Uterus (tissue), 4 donors: ENCODE results near the gene MATCAP1. TPM values are rescaled to one million over a fixed set of nuclear protein-coding genes. Genes with fewer than 3 reads are reported as not detected.
A peak's percentile ranks its signal among the peaks of the same experiment; 100 is the strongest.

ENCODE experiments used
- DNase-seq, 2 donors: peaks; one replicate each; pipeline ENCODE4 v3.0.0-alpha.2; 2019 to 2020
- H3K27ac ChIP-seq, 2 donors: fragments of 200-600 bp; sonication (generic); 1 replicate in 1 of 2; 2 replicates in 1 of 2; pipeline ENCODE4 v1.5.1; 2016 to 2018
- H3K27me3 ChIP-seq, 2 donors: fragments of 200-600 bp; sonication (generic); one replicate each; pipeline ENCODE4 v1.5.1; 2018 to 2019; ENCODE audit warnings: control low read depth in 1 of 2
- H3K36me3 ChIP-seq, 2 donors: fragments of 200-600 bp; sonication (generic); one replicate each; pipeline ENCODE4 v1.5.1; 2019; ENCODE audit warnings: control low read depth in 1 of 2
- H3K4me1 ChIP-seq, 2 donors: fragments of 200-600 bp; sonication (generic); one replicate each; pipeline ENCODE4 v1.5.1; 2018 to 2019; ENCODE audit warnings: control low read depth in 1 of 2
- H3K4me3 ChIP-seq, 2 donors: fragments of 200-600 bp; sonication (generic); 1 replicate in 1 of 2; 2 replicates in 1 of 2; pipeline ENCODE4 v1.5.1; 2018 to 2019; ENCODE audit warnings: mild to moderate bottlenecking in 1 of 2
- H3K9me3 ChIP-seq, 2 donors: fragments of 200-600 bp; sonication (generic); one replicate each; pipeline ENCODE4 v1.5.1; 2019; ENCODE audit warnings: control low read depth in 1 of 2
- POLR2A ChIP-seq, 2 donors: fragments of 450-650 bp; IDR thresholded peaks; one replicate each; pipeline ENCODE4 v1.6.1; 2016; ENCODE audit warnings: antibody characterized with exemption in 2 of 2, mild to moderate bottlenecking in 1 of 2, moderate library complexity in 1 of 2
- intact Hi-C: fragments of 100-400 bp; cut with DNase I; formaldehyde crosslinking; loops from one replicate; pipeline ENCODE4 v1.15.1; 2023; ENCODE audit warnings: low total_unique reads
- total RNA-seq, 4 donors: library from RNA; depleted of rRNA in 3 of 4; stranded (reverse); fragments of >200 nt in 3 of 4; gene quantifications; one replicate each; pipeline versions ENCODE4 v1.1.0 to v1.2.4, GENCODE V29; 2014 to 2023
- TF ChIP-seq, protein P1 (sequence below), 4 experiments: fragments of 200-600 bp in 2 of 4; fragments of 450-650 bp in 2 of 4; sonication (generic) in 2 of 4; IDR thresholded peaks; one replicate each; pipeline ENCODE4 v1.5.1; 2016 to 2019; ENCODE audit warnings: antibody characterized with exemption in 4 of 4, mild to moderate bottlenecking in 2 of 4, moderate library complexity in 1 of 4
- donor health status: DM: yes; HTN: yes; CAD: no.

MATCAP1 gene
- total RNA-seq, 4 donors from 2014 or later, result 10.9 to 35.4 (median 20.5) TPM

DNA sequence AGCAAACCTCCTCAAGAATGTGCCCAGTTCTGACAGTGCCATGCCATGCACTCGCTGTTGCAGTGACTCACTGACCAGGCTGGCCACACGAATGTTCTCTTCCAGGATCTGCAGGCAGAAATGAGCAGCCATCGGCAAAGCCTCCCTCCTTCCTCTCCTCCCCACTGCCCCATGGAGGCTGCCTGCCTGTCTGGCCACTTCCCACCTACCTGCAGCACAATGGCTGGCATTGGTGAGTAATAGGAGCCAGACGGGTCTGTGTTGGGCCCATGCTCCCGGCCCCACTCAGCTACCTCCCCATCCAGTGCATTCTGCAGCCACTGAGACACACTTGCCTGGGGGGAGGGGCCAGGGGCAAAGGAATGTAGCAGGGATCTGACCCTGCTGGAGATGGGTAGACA, 2.8 kb upstream of the MATCAP1 start:
- no peak for DNase-seq
- H3K27ac ChIP-seq, result no peak overlapping the region
- H3K4me1 ChIP-seq, result peaks cover 0 to 9% of the 10 kb centered on the region in 2 donors
- H3K4me3 ChIP-seq, result no peak overlapping the region
- intact Hi-C loops, result no loop called here
- TF ChIP-seq, protein P1, sequence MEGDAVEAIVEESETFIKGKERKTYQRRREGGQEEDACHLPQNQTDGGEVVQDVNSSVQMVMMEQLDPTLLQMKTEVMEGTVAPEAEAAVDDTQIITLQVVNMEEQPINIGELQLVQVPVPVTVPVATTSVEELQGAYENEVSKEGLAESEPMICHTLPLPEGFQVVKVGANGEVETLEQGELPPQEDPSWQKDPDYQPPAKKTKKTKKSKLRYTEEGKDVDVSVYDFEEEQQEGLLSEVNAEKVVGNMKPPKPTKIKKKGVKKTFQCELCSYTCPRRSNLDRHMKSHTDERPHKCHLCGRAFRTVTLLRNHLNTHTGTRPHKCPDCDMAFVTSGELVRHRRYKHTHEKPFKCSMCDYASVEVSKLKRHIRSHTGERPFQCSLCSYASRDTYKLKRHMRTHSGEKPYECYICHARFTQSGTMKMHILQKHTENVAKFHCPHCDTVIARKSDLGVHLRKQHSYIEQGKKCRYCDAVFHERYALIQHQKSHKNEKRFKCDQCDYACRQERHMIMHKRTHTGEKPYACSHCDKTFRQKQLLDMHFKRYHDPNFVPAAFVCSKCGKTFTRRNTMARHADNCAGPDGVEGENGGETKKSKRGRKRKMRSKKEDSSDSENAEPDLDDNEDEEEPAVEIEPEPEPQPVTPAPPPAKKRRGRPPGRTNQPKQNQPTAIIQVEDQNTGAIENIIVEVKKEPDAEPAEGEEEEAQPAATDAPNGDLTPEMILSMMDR (IDR thresholded peaks at IDR 0.05), result no peak
- no peak for TF ChIP-seq POLR2A (IDR thresholded peaks at IDR 0.05)
- no peaks in the 10 kb centered on the region for H3K9me3 ChIP-seq
- no peaks in the 10 kb centered on the region for H3K36me3 ChIP-seq
- H3K27me3 ChIP-seq, result no peaks in the 10 kb centered on the region

DNA sequence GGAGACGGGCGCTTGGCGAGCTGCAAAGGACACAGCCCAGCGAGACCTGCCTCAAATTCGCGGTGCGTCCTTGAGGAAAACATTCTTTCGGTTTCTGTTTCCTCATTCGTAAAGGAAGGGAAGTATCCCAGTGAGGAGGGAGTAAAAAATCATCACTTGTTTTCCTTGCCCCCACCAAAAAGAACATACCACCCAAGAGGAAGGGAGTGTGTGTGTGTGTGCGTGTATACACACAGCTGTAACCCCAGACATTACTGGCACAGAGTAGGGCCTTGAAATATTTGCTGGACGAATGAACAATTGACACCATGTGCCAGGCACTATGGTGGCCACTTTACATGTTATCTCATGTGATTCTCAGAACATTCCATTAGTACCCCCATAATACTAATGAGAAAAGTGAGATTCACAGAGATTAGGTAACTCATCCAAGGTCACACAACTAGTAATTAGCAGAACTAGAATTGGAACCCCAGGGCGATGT, 1.9 kb upstream of the MATCAP1 start:
- intact Hi-C loops, result no loop called here
- TF ChIP-seq POLR2A (IDR thresholded peaks at IDR 0.05), result no peak
- TF ChIP-seq, protein P1 (IDR thresholded peaks at IDR 0.05), result no peak
- no peaks in the 10 kb centered on the region for H3K9me3 ChIP-seq
- H3K27ac ChIP-seq, result no peak overlapping the region
- H3K4me1 ChIP-seq, result peaks cover 0 to 9% of the 10 kb centered on the region in 2 donors
- H3K27me3 ChIP-seq, result no peaks in the 10 kb centered on the region
- DNase-seq, result no peak
- peak overlapping the region in 1 of 2 donors; percentile 84 for H3K4me3 ChIP-seq
- no peaks in the 10 kb centered on the region for H3K36me3 ChIP-seq

DNA sequence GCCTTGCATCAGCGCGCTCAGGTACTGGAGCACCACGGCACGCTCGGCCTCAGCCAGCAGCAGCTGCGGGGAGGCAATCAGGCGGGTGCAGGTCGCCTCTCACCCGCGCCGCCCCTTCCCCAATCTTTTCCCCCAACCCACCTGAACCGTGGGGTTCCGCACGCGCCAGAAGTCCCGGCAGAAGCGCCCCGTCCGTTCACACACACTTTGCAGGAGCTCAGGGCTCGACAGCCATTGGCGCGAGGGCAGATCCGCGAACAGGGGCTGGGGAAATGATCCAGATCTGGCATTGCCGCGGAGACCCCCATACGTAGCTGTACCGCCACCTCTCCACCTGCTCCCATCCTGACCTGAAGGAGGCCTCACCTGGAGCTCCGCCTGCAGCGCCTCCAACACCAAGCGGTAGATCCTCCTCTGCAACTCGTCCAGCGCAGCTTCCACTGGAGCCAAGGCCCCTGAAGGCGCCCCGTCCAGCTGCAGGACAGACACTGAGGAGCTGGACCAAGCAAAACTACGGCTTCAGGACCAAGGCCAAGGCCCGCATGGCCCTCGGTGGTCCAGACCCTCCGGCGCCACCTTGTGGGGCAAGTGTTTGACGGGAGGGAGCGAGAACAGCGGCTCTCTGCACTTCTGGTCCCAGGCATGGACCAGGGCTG, 1.4 kb upstream of the MATCAP1 start:
- Histone ChIP-seq H3K4me3 (peak overlapping the region in 1 of 2 donors; percentile 84), H3K9me3 (no peaks in the 10 kb centered on the region), H3K27me3 (no peaks in the 10 kb centered on the region), H3K36me3 (no peaks in the 10 kb centered on the region), H3K4me1 (peaks cover 0 to 9% of the 10 kb centered on the region in 2 donors), H3K27ac (no peak overlapping the region)
- DNase-seq, result peak; percentile 92 to 93
- intact Hi-C loops, result no loop called here
- TF ChIP-seq, protein P1 (IDR thresholded peaks at IDR 0.05), result peak; percentile 83 to 94 (median 88)
- TF ChIP-seq POLR2A (IDR thresholded peaks at IDR 0.05), result no peak

DNA sequence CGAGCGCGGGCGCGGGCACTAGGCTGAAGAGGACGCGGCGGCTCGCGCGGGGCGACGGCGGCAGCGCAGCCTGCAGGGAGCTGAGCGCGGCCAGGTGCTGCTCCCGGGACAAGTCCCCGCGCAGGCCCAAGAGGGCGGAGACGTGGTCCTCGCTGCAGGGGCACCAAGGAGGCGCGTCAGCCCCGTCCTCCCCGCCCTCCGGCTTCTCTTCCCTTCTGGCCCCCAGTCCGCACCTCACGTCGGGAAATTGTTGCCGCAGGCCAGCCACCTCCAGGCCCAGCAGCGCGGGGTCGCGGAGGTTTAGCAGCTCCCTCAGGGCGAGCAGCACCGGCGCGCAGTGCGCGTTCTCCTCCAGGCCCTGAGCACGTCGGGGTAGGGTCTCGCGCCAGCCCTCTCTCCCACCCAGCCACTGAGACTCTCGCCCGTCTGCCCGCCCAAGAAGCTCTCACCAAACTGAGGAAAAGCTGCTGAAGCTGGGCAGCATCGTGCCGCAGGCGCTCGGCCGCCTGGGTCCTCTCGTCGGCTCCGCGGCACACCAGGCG, 761 bp upstream of the MATCAP1 start:
- peak overlapping the region; percentile 97 to 98 for H3K27ac ChIP-seq
- H3K9me3 ChIP-seq, result no peaks in the 10 kb centered on the region
- H3K27me3 ChIP-seq, result no peaks in the 10 kb centered on the region
- intact Hi-C loops, result no loop called here
- no peaks in the 10 kb centered on the region for H3K36me3 ChIP-seq
- H3K4me1 ChIP-seq, result peaks cover 0 to 9% of the 10 kb centered on the region in 2 donors
- DNase-seq, result no peak
- peak overlapping the region; percentile 80 to 84 for H3K4me3 ChIP-seq
- TF ChIP-seq, protein P1 (IDR thresholded peaks at IDR 0.05), result no peak
- TF ChIP-seq POLR2A (IDR thresholded peaks at IDR 0.05), result no peak

DNA sequence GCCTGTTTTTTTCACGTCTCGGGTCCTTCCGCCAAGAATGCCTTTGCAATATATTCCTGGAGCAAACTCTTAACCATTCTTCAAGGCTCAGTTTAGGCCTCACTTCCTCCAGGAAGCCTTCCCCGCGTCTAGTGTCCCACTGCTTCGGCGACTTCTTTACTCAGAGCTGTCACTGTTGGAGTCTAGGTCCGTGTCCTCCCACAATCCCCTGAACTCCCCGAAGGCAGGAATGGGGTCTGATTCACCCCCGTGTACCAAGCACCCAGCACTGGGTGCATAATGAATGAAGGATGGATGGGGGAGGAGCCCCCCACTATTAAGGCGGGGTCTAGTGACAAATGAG, 508 bp downstream of the MATCAP1 start:
- H3K36me3 ChIP-seq, result no peaks in the 10 kb centered on the region
- TF ChIP-seq, protein P1 (IDR thresholded peaks at IDR 0.05), result no peak
- TF ChIP-seq POLR2A (IDR thresholded peaks at IDR 0.05), result no peak
- peak overlapping the region; percentile 80 to 84 for H3K4me3 ChIP-seq
- peaks cover 0 to 9% of the 10 kb centered on the region in 2 donors for H3K4me1 ChIP-seq
- H3K27me3 ChIP-seq, result no peaks in the 10 kb centered on the region
- H3K27ac ChIP-seq, result peak overlapping the region; percentile 97 to 98
- intact Hi-C loops, result no loop called here
- DNase-seq, result no peak
- no peaks in the 10 kb centered on the region for H3K9me3 ChIP-seq
